Measurements from ENCODE around the gene UPB1.

The UPB1 gene

GRCh38 chr22:24571266-24571665 lies 76.1 kb downstream of the UPB1 start:
- DNase-seq = no peak

- DNase-seq = no peak
These were observed 81.6 kb downstream of the UPB1 start for GRCh38 chr22:24576778-24577177.

All from activated CD4-positive, alpha-beta T cell treated with anti-CD3 and anti-CD28 coated beads, Interleukin-2, amount 50 U/mL, for 48 hours (primary cell).